HG03025 (cell line): ENCODE results near the gene VENTX.
"Not testable (repeated sequence)": the region's sequence is repeated elsewhere in the genome, so short reads cannot be mapped to it uniquely, and the experiment has no call there.

Experiments
- ATAC-seq: cut with Tn5 transposase; IDR thresholded peaks from one replicate; pipeline ENCODE4 v1.9.1; 2021; ENCODE audit warnings: mild to moderate bottlenecking, moderate library complexity; ENCODE audit not compliant: unreplicated experiment, low FRiP score

Gene VENTX

DNA sequence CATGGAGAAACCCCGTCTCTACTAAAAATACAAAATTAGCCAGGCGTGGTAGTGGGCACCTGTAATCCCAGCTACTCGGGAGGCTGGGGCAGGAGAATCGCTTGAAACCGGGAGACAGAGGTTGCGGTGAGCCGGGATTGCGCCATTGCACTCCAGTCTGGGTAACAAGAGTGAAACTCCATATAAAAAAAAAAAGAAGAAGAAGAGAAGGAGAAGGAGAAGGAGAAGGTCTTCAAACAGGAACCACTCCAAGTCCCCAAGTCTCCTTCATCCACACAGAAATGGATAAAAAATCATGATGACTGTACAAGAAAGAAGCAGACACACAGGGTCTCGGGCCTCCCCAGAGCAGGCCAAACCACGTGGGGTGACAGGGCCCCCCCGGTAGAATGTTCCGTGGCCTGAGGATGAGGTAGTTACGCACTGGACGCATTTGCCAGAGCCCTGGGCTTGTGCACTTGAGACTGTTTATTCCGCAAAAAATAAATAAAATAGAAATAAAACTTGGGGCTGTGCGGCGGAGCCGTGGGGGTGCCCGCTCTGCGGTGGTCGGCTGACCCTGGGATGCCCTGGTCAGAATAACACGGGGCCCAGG lies 15.8 kb downstream of the VENTX start:
- ATAC-seq = no peak

DNA sequence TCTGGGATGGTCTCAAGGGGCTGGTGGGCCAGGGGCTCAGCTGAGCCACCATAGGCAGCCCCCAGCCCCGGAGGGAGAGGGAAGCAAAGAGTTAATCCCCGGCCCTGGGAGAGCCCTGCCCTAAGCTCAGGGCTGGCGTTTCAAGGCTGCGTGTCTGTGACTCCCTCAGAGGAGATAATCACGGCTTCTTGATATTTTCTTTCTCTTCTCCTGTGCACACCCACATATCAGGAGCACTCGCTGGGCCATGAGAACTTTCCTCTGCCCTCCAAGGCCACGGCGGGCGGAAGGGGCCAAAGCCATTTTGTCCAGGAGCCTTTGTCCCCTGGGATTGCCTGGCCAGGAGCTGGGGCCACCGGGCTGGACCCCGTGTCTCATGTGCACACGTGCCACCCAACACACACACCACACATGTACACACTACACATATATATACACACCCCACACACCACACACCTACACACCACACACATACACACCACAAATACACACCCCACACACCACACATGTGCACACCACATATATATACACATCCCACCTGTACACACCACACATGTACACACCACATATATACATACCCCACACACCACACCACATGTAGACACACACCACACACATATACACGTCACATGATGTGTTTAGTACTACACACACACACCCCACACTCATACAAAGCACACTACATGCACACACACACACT lies 16.9 kb downstream of the VENTX start:
- ATAC-seq = no peak

DNA sequence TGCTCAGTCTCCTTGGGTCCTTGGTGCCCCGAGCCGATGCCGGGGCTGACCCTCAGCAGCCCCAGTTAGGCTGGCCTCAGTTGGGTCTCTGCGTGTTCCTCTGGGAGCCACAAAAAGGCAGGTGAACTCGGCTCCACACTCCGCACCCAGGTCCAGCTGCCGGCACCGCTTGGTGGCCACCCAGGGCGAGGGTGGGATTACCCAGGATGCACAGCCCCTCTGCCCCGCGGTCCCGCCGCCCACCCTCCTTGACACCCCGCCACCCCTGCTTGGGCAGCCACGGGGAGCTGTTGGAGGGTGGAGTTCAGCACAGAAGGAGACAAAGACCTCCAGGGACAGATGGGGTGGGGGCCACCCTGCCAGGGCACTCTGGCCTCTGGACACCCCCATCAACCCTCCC lies 17.7 kb downstream of the VENTX start:
- ATAC-seq = no peak

DNA sequence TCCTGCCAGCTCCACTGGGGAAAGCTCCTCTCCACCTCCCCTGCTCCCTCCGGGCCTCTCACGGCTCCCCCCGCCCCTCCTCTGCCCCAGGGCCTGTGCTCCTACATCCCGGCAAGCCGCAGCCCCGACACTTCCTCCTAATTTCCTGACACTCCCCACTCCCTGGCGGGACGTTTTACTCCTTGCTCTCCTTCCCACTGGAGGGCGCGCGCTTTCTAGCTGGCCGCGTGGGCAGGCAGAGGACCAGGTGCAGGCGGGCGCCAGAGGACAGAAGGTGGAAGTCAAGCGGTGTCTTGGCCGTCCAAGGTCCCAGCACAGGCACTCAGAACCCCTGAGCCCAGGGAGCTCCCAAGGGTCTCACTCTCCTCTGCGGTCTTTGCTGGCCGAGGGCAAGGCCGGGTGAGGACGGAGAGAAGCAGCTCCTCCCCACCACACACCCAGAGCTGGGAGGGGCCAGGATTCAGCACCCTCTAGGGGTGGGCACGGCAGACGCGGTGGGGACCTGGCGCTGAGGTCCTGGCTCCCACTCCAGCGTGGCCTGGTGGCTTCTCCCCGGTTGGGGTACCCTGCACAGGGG lies 19.9 kb downstream of the VENTX start:
- no peak for ATAC-seq

DNA sequence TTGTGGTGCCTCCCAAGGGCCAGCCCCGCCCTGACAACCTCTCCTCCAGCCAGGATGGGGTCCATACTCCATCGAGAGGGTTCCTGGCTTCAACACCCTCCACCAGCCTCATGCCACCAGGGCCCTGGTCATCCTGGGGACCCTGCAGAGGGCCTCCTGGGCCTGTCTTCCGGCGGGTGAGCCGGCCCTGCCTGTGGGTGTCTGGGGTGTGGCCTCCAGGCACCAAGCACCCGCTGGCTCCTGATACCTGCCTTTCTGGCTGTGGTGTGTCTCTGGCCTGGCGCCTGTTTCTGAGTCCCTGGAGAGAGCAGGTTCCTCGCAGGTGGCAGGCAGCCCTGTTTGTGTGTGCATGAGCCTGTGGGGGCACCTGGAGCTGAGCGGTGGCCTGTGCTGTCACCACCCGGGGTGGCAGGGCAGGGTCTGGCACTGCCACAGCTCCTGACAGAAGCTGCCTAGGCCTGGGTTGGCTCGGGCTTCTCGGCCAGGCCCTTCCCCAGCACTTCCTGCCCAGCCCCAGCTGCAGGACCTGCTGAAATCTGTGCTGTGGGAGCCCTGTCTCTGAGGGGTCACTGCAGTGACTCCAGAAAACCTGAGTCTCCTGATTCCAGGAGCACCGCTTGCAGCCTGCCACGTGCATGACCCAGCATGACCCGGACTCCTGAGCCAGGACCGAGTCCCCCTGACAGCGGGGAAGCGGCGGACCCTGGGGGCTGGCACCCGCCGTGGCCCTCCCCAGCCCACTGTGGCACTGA lies 20.6 kb downstream of the VENTX start:
- no peak for ATAC-seq

DNA sequence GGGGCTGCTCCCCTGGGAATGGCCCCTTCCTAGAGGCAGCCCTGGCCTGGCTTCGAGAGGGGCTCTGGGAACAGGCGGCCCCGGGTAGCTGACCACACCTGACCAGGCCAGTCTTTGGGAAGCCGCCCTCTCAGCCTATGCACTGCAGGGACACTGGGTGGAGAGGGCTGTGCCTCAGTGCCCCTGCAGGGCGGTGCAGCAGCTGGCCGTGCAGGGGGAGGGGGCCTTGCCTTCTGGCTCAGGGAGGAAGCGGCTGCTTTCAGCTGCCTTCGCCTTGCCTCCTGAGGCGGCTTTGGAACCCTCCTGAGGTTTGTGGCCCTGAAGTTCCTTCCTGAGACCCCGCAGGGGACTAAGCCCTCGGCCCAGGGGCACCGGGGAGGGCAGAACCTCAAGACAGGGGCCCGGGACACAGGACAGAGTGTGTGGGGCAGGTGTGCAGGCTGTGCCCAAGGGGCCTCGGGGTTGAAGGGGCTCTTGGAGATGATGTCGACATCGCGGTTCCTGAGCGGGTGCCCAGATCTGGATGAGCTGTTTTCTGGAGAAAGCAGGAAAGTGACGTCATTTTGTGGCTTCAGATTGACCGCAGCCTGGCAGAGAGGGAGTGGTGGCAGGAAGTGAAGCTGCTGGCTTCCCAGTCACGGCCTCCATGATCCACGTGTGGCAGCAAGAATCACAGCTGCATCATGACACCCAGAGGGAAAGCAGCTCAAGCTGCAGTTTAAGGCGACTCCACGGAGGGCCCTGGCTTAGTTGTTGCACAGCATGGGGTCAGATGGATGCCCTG lies 21.4 kb downstream of the VENTX start:
- no peak for ATAC-seq

DNA sequence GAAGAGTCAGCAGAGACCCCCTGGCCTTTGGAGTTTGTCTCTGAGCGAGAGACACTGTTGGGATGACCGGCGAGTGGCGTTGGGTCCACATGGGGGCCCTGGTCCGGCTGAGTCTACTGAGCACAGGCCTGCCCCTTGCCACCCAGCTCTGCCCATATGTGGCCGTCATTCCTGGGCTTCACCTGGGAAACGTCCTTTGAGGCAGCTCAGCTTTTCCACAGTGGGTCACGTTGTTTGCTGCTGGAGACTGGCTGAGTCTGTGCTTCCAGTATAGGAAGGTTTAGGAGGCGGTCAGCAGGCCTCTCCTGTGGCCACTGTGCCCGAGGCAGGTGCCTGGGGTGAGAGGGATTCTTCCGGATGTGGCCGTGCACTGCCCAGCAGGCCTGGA lies 21.9 kb downstream of the VENTX start:
- no peak for ATAC-seq

DNA sequence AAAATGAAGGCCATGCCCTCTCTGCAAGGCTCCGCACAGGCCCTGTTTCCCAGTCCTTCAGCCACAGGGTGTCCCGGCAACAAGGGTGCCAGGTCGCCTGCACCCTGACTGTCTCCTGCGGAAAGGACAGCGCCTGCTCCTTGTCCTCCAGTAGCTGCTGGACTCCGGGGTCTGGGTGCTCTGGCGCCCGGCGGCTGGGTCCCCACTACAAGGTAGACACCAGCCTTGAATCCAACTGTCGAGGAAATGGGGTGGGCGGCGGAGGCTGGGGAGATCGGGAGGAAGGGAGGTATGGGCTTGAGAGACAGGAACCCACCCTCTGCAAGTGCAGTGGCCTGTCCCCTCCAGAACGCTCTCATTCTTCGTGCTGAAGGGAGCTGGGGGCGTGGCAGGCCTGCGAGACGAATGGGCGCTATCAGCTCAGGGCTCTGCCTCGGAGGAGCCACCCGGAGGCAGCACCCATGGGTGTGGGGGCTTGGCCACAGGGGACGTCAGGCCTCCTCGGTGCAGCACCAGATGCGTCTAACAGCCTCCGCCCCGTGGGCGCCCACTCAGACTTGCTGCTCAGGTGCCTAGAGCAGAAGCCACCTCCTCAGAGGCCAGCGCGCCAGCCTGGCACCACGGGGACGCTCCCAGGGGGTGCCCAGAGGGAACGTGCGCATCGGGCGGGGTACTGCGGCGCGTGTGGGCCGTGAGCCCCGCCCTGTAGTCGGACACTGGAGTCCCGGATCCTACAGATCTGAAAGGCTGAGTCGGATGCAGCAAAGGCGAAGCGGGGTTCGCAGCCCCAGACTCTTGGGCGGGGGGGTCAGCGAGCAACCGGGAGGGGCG lies 23.5 kb downstream of the VENTX start:
- peak; percentile 37 for ATAC-seq

DNA sequence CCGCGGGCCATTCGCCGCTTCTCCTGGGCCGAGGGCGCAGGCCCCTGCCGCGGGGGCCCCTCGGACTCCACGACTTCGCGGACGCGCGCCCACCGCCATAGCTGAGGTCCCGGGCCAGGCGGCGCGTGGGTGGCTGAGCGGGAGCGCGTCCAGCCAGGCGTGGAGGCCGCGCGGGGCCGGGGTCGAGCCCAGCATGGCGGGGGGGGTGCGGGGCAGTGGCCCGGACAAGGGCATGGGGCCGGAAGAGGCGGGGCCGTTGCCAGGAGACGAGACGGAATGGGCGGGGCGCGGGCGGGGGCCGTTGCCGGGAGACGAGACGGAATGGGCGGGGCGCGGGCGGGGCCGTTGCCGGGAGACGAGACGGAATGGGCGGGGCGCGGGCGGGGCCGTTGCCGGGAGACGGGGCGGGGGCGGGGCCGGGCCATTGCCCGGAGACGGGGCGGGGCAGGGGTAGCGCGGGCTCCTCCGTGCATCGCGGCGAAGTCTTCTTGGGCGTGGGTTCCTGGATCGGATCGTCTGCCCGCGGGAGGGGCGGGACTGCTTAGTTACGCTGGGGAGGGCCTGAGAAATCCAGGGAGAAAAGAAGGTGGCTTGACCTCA lies 24.2 kb downstream of the VENTX start:
- peak; percentile 45 for ATAC-seq

DNA sequence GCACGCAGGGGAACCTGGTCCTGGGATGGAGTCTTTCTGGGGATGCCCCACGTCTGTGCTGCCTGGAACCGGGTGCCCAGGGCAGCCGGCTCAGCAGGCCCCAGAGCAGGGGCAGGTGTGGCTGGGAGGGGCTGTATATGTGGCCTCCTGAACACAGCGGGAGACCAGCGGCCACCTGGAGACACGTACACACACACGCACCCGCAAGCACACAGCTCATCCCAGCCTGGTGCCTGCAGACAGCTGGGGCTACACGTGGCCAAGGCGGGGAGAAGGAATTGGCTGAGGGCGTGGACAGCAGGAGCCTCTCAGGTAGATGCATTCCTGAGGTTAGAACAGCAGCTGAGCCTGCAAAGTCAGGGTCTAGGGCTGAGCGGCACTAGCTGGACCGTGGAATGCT lies 25.0 kb downstream of the VENTX start:
- ATAC-seq = no peak

DNA sequence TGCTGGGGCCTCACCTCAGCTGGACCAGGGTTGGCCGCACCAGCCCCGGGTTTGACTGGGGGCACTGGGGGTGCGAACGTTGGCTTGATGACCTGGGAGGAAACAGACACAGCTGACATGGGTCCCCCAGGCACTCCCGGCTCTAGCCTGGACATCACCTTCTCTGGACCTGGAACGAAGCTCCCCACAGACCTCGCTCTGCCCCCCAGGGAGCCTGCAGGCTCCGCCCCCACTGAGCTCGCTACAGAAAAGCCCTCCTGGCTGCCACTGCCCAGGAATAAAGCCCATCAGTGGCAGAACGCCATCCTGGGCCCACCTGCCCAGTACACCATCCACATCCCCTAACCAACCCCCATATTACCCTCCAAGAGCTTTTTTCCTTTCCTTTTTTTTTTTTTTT lies 26.0 kb downstream of the VENTX start:
- ATAC-seq = no peak

DNA sequence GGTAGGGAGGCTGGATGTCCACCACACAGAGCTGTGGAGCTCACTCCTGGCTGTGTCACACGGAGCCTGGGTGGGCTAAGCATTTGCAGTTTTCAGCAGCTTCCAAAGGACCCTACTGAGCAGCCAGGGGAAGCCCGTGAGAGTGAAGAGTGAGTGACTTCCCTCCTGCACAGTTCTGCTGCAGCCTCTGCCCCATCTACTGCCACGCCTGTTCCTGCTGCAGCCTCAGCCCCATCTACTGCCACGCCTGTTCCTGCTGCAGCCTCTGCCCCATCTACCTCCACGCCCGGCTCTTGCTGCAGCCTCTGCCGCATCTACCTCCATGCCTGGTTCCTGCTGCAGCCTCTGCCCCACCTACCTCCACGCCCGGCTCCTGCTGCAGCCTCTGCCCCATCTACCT lies 26.8 kb downstream of the VENTX start:
- ATAC-seq = no peak

DNA sequence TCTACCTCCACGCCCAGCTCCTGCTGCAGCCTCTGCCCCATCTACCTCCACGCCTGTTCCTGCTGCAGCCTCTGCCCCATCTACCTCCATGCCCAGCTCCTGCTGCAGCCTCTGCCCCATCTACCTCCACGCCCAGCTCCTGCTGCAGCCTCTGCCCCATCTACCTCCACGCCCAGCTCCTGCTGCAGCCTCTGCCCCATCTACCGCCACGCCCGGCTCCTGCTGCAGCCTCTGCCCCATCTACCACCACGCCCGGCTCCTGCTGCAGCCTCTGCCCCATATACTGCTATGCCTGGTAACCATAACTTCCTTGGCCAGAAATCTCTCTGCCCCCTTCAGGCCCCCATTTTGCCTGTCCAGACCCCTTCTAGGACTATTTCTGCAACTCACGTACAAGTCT lies 27.4 kb downstream of the VENTX start:
- ATAC-seq = not testable (repeated sequence)

DNA sequence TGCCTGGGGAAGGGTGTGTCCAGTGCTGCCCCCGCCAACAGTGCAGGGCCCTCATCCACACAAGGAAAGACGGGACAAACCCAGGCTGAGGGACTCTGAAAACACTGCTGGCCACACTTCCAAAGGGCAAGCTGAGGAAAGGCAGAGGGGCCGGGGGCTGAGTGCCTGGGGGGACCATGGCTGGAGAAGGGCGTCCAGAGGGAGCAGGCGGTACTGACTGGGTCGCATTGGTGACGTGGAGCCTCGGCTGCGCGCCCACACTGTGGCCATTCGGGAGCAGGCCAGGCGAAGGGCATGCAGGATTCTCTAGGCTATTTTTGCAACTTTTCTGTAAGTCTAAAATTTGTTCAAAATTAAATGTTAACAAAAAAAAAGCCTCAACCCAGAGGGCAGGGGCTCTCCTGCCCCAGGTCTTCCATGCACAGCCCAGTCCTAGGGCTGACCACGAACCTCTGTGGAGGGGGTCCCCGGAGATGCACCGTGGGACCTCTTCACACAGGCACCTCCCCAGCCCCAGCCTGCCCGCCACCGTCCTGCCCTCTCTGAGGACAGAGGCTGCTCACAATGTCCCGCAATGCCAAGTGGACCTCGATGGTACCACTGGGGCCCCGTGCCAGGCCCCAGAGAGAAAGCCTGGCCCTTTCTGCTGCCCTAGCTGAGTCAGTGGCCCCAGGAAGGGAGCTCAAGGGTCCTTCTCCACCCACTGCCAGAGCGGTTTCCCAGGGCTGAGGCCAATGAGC lies 28.6 kb downstream of the VENTX start:
- ATAC-seq = no peak

DNA sequence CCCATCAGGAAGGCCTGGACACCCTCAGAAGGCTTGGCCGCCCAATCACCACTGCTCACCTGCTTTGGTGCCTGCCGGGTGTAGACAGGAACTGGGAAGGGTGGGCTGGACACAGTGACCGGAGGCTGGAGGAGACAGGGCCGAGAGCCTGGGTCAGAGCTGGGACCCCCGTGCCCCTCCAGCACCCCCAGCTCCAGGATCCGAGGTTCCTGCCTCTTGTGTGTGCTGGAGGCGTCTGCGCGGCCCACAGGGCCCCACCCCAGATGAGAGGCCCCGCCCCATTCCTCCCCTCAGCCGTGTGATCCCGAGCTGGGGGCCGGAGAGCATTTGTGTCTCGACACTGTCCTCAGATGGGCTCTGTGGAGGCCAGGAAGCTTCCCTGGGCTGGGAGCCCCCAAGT lies 29.6 kb downstream of the VENTX start:
- ATAC-seq = no peak

DNA sequence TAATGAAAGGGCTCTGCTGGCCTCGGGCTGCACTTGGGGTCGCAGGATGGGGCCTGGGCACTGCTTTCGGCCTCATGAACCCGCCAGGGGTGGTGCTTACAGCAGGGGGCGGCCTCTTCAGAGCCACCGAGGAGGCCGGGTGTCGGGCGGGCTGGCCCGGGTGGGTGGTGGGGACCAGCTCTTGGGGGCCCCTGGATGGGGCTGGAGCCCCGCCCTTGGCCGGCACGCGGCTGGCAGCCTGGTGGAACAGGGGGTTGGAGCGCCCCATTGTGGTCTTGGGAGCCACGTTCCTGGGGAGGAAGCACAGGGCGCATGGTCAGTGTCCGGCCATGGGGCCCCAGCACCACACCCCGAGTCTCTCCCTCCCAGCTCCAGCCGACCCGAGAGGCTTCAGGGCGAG lies 30.2 kb downstream of the VENTX start:
- no peak for ATAC-seq

DNA sequence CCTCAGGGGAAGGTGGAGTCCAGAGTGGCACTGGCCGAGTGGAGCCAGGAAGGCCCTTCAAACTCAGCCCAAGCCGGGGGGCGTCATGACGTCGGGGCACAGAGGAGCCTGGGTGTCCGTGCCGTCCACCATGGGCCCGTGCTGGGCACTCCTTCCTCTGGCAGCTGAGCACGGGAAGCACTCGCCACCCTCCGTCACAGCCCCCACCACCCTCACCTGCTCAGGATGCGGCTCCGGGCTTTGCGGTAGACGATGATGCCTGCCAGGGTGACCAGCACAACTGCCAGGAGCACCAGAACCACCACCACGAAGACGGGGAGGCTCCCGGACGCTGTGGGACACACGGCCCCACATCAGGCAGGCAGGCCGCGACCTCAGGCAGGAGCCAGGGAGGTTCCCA lies 30.9 kb downstream of the VENTX start:
- ATAC-seq = no peak

DNA sequence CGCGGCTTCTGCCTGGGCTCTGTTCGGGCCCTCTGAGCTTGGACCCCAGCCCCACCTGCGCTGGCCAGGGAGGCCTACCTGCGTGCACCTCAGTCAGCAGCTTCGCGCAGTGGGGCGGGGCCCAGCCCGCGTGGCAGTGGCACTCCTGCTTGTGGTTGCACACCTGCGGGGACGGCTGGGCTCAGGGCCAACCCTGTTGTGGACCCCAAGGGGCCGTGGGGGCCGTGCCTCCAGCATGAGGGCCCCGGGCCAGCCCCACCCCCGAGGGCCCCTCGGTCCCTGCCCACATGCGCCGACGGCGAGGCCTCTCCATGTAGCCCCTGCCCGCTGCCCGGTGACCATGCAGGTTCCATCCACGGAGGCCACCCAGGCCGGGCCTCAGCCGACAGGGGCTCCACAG lies 31.7 kb downstream of the VENTX start:
- no peak for ATAC-seq

DNA sequence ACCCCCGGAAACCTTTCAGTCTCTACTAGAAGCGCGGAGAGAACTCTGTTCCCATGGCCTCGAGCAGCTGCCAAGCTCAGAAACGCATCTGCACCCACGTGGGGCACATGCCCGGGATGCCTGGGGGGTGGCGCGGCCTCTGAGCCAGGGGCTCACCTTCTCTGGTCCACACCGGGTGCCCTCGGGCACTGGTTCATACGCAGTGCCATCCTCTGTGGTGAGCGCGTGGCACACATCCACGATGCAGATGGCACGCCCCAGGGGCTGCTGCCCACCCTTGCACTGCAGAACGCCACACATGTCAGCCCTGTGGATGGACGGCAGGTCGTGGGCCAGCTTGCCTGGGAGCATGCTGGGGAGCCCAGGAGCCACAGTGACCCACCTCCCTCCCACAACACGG lies 32.5 kb downstream of the VENTX start:
- ATAC-seq = no peak
